Smooth muscle cell of bladder (primary cell): ENCODE data around the gene BBS4. TPM values are rescaled to one million over a fixed set of nuclear protein-coding genes. Genes with fewer than 3 reads are reported as not detected.

ENCODE experiments used
- total RNA-seq: library from RNA; depleted of rRNA; stranded (reverse); fragments of >200 nt; gene quantifications from 2 replicates; pipeline ENCODE4 v1.2.3, GENCODE V29; 2014

BBS4 gene, protein sequence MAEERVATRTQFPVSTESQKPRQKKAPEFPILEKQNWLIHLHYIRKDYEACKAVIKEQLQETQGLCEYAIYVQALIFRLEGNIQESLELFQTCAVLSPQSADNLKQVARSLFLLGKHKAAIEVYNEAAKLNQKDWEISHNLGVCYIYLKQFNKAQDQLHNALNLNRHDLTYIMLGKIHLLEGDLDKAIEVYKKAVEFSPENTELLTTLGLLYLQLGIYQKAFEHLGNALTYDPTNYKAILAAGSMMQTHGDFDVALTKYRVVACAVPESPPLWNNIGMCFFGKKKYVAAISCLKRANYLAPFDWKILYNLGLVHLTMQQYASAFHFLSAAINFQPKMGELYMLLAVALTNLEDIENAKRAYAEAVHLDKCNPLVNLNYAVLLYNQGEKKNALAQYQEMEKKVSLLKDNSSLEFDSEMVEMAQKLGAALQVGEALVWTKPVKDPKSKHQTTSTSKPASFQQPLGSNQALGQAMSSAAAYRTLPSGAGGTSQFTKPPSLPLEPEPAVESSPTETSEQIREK
- 20.6 and 25.6 TPM in 2 replicates for total RNA-seq

DNA sequence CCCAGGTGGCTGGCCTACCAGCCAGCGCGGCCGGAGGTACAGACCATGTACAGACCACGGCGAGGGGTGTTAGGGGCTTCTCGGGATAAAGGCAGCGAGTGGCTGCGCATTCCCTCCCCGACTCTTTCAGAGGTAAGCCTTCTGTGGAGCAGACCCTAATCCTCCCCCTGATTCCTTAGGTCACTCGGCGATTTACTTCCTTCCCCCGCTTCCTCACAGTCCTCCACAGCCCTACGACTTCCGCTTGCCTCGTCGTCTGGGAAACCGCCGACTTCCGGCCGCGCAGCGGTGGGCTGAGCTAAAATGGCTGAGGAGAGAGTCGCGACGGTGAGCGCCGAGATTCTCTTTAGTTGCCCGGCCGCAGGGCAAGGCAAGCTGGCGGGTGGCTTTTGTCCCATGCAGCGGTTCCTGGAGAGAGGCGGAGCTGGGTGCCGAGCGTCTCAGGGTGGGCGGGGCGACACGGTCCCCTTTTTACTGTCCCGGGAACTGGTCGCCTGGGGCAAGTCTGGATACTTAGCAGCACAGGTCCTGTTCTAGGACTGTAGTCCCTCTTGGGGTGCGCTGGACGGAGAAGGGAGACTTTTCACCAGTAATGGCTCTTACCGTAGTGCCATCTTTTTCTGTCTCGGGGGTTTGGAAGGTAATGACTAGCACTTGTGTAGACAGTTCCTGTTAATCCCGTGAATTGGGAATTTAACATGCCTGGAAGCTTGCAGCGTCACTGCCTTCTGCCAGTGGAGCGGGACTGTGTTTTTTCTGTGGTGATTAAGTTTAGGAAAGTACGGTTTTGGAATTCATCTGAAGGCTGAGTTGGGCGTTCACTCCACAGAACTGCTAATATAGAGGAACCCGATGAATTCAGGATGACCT, at the start of gene BBS4, which contains the start of gene HIGD2B:
BBS4 (plus strand) TSS at position 283 of the 870 bp plus-strand sequence; CDS start at position 304, 21 bp downstream.
HIGD2B (minus strand) TSS at position 258 of the 870 bp plus-strand sequence. CDS start 9,808 bp downstream, outside the sequence.

GRCh38 chr15:72654397-72654796, 31.6 kb upstream of the BBS4 start, which contains the start of gene GOLGA6B:
TSS of gene GOLGA6B (plus strand) at chr15:72654697. CDS start at chr15:72654738, 41 bp downstream.

GRCh38 chr15:72783640-72784455, 97.8 kb downstream of the BBS4 start, which contains the start of gene ADPGK:
TSS of gene ADPGK (minus strand) at chr15:72783758. CDS start at chr15:72783691, 67 bp downstream.

Other genes with a start within 250 kb of the BBS4 start
- 25.2 and 31.7 TPM in 2 replicates for gene ARIH1, start 211.9 kb upstream of the BBS4 start, total RNA-seq
- 0.09 TPM in 1 of 2 replicates, not detected in the other for gene GOLGA6B, start 31.5 kb upstream of the BBS4 start, total RNA-seq
- gene HIGD2B, start within 50 bp of the BBS4 start, total RNA-seq: not detected in 2 replicates
- gene ADPGK, start 97.6 kb downstream of the BBS4 start, total RNA-seq: 67.0 and 82.9 TPM in 2 replicates